ENCODE data around the gene CSF3. TPM values are rescaled to one million over a fixed set of nuclear protein-coding genes. Genes with fewer than 3 reads are reported as not detected.
A peak's percentile ranks its signal among the peaks of the same experiment; 100 is the strongest.

CSF3 gene
- total RNA-seq, 1 donor from 2014 or later = not detected

GRCh38 chr17:40021451-40021971, 6.3 kb downstream of the CSF3 start:
- DNase-seq (ENCODE audit: low spot score) = no peak
- H3K27ac Mint-ChIP-seq (ENCODE audit: unreplicated experiment) = peak overlapping the region; percentile 72
- H3K9me3 Mint-ChIP-seq (ENCODE audit: low read depth) = no peaks in the 10 kb centered on the region
- TF ChIP-seq, protein P1, sequence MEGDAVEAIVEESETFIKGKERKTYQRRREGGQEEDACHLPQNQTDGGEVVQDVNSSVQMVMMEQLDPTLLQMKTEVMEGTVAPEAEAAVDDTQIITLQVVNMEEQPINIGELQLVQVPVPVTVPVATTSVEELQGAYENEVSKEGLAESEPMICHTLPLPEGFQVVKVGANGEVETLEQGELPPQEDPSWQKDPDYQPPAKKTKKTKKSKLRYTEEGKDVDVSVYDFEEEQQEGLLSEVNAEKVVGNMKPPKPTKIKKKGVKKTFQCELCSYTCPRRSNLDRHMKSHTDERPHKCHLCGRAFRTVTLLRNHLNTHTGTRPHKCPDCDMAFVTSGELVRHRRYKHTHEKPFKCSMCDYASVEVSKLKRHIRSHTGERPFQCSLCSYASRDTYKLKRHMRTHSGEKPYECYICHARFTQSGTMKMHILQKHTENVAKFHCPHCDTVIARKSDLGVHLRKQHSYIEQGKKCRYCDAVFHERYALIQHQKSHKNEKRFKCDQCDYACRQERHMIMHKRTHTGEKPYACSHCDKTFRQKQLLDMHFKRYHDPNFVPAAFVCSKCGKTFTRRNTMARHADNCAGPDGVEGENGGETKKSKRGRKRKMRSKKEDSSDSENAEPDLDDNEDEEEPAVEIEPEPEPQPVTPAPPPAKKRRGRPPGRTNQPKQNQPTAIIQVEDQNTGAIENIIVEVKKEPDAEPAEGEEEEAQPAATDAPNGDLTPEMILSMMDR (IDR thresholded peaks at IDR 0.05) = no peak
- peaks cover 31% of the 10 kb centered on the region for H3K36me3 Mint-ChIP-seq (ENCODE audit: low read depth)
- H3K4me1 Mint-ChIP-seq (ENCODE audit: low read depth) = peaks cover 38% of the 10 kb centered on the region
- H3K27me3 Mint-ChIP-seq (ENCODE audit: low read depth) = no peaks in the 10 kb centered on the region
- no peak overlapping the region for H3K4me3 Mint-ChIP-seq (ENCODE audit: unreplicated experiment)

DNA sequence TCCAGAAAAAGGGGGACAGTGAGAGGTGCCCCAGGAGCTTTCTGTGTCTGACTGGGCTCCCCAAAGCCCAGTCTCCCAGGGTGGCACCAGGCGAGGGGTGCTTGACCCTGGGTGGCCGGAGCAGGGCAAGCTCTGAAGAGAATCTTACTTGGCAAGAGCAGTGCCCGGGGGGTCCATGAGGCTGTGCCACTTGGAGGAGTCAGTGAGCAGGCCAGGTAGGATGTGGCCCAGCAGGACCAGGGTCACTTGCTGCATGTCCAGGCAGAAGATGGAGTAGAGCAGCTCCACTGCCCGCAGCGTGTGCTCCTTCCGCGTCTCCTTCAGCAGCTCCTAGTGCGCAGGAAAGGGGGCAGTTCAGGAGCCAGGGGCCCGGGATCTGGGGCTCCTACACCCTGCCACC, 7.3 kb downstream of the CSF3 start:
- Mint-ChIP-seq H3K9me3 (ENCODE audit: low read depth) (no peaks in the 10 kb centered on the region), H3K36me3 (ENCODE audit: low read depth) (peaks cover 31% of the 10 kb centered on the region), H3K27me3 (ENCODE audit: low read depth) (no peaks in the 10 kb centered on the region), H3K27ac (ENCODE audit: unreplicated experiment) (no peak overlapping the region), H3K4me1 (ENCODE audit: low read depth) (peaks cover 38% of the 10 kb centered on the region), H3K4me3 (ENCODE audit: unreplicated experiment) (no peak overlapping the region)
- TF ChIP-seq, protein P1 (IDR thresholded peaks at IDR 0.05) = no peak
- no peak for DNase-seq (ENCODE audit: low spot score)

- peaks cover 31% of the 10 kb centered on the region for H3K36me3 Mint-ChIP-seq (ENCODE audit: low read depth)
- TF ChIP-seq, protein P1 (IDR thresholded peaks at IDR 0.05) = no peak
- peaks cover 38% of the 10 kb centered on the region for H3K4me1 Mint-ChIP-seq (ENCODE audit: low read depth)
Observed at GRCh38 chr17:40022961-40023541, 7.8 kb downstream of the CSF3 start.

GRCh38 chr17:40023590-40024292, 8.5 kb downstream of the CSF3 start:
- no peaks in the 10 kb centered on the region for H3K9me3 Mint-ChIP-seq (ENCODE audit: low read depth)
- peak overlapping the region; percentile 68 for H3K27ac Mint-ChIP-seq (ENCODE audit: unreplicated experiment)
- TF ChIP-seq, protein P1 (IDR thresholded peaks at IDR 0.05) = no peak
- peaks cover 34% of the 10 kb centered on the region for H3K36me3 Mint-ChIP-seq (ENCODE audit: low read depth)
- H3K4me1 Mint-ChIP-seq (ENCODE audit: low read depth) = peaks cover 36% of the 10 kb centered on the region
- H3K4me3 Mint-ChIP-seq (ENCODE audit: unreplicated experiment) = no peak overlapping the region
- H3K27me3 Mint-ChIP-seq (ENCODE audit: low read depth) = no peaks in the 10 kb centered on the region
- DNase-seq (ENCODE audit: low spot score) = no peak

More at GRCh38 chr17:40022961-40023541, 7.8 kb downstream of the CSF3 start:
- no peak for DNase-seq (ENCODE audit: low spot score)
- no peaks in the 10 kb centered on the region for H3K9me3 Mint-ChIP-seq (ENCODE audit: low read depth)
- H3K4me3 Mint-ChIP-seq (ENCODE audit: unreplicated experiment) = no peak overlapping the region
- H3K27ac Mint-ChIP-seq (ENCODE audit: unreplicated experiment) = no peak overlapping the region
- no peaks in the 10 kb centered on the region for H3K27me3 Mint-ChIP-seq (ENCODE audit: low read depth)

DNA sequence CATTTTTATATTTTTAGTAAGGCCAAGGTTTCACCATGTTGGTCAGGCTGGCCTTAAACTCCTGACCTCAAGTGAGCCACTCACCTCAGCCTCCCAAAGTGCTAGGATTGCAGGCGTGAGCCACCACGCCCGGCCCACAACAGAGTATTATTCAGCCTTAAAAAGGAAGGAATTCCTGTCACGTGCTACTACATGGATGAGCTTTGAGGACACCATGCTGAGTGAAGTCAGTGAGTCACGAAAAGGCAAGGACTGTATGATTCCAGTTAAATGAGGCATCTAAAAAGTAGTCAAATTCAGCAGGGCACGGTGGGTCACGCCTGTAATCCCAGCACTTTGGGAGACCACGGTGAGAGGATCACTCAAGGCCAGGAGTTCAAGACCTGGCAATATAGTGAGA, 9.7 kb downstream of the CSF3 start:
- H3K4me1 Mint-ChIP-seq (ENCODE audit: low read depth) = peaks cover 31% of the 10 kb centered on the region
- no peaks in the 10 kb centered on the region for H3K27me3 Mint-ChIP-seq (ENCODE audit: low read depth)
- no peaks in the 10 kb centered on the region for H3K9me3 Mint-ChIP-seq (ENCODE audit: low read depth)
- no peak overlapping the region for H3K27ac Mint-ChIP-seq (ENCODE audit: unreplicated experiment)
- no peak for DNase-seq (ENCODE audit: low spot score)
- H3K4me3 Mint-ChIP-seq (ENCODE audit: unreplicated experiment) = no peak overlapping the region
- TF ChIP-seq, protein P1 (IDR thresholded peaks at IDR 0.05) = no peak
- peaks cover 38% of the 10 kb centered on the region for H3K36me3 Mint-ChIP-seq (ENCODE audit: low read depth)

Measured in chondrocyte (in vitro differentiated cells).